ENCODE results near the gene SLC25A41. TPM values are rescaled to one million over a fixed set of nuclear protein-coding genes. Genes with fewer than 3 reads are reported as not detected.

The SLC25A41 gene
- total and polyA plus RNA-seq, 9 of the 15 experiments (the other 6 are each of a cell fraction or from before 2014, with no cell fraction given), result 0.08 to 4.2 (median 1.6) TPM

DNA sequence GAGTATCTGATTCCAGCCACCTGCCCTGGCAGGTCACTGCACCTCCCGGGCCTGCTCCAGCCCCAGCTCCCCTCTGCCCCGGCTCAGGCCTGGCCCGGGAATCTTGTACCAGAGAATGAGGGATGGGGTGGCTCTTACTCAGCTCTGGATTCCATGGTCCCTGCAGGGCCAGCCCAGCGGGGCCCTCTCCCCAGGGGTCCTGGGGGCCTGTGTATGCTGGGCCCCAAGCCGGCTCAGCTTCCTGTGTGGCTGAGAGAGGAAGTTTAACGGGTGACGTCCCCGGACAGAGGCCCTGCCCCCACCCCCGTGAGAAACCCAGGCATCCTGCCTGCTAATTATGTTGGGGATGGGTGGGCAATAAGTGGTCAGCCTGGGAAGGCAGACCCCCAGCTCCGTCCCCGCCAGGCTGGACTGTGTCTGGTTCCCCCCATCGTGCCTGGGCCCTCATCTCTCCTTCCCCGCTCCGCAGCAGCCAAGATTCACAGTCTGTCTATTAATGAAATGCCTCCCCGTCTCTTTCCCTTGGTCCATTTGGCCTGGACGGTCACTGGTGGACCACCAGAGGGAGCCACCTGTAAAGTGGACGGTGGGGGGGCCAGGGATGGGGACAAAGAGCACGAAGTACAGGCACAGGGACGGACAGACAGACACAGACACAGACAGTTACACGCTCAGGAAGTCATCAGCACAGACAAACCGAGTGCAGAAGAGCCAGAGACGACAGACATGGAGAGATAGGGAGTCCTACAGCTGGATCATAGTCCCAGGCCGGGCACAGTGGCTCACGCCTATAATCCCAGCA, 48.2 kb upstream of the SLC25A41 start, which contains the start of gene DENND1C (continued):
- TF ChIP-seq BRD9 (IDR thresholded peaks at IDR 0.05; ENCODE audit: low read depth, partially characterized antibody) (no peak), SIRT6 (IDR thresholded peaks at IDR 0.05; ENCODE audit: low read depth, low read length) (no peak), ZC3H11A (IDR thresholded peaks at IDR 0.05; ENCODE audit: low read depth, low read length) (no peak), ELF1 (tag; IDR thresholded peaks at IDR 0.05) (no peak), ZNF24 (IDR thresholded peaks at IDR 0.05) (no peak), RCOR1 (IDR thresholded peaks at IDR 0.05; ENCODE audit: borderline replicate concordance in 1 of 2, low read depth in 2 of 2, low read length in 2 of 2) (peak in 1 of 2 experiments; percentile 59; a peak in 1 of 4 replicates), ZNF175 (CRISPR knock-in tag; IDR thresholded peaks at IDR 0.05; ENCODE audit: low read depth) (no peak), RHOXF2B (CRISPR knock-in tag; conservative IDR thresholded peaks at IDR 0.05) (no peak), MAZ (CRISPR knock-in tag; conservative IDR thresholded peaks at IDR 0.05 in 1 of 2, IDR thresholded peaks at IDR 0.05 in 1 of 2) (peak; percentile 50 to 91; a peak in 2 of 4 replicates), L3MBTL2 (IDR thresholded peaks at IDR 0.05) (peak; percentile 55; the same call in 1 of the 2 replicates), MXI1 (IDR thresholded peaks at IDR 0.05; ENCODE audit: low read depth, low read length) (no peak), CSDE1 (IDR thresholded peaks at IDR 0.05) (no peak)
- TF ChIP-seq, protein P1, sequence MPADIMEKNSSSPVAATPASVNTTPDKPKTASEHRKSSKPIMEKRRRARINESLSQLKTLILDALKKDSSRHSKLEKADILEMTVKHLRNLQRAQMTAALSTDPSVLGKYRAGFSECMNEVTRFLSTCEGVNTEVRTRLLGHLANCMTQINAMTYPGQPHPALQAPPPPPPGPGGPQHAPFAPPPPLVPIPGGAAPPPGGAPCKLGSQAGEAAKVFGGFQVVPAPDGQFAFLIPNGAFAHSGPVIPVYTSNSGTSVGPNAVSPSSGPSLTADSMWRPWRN (IDR thresholded peaks at IDR 0.05; ENCODE audit: low read depth), result no peak
- TF ChIP-seq, protein P2, sequence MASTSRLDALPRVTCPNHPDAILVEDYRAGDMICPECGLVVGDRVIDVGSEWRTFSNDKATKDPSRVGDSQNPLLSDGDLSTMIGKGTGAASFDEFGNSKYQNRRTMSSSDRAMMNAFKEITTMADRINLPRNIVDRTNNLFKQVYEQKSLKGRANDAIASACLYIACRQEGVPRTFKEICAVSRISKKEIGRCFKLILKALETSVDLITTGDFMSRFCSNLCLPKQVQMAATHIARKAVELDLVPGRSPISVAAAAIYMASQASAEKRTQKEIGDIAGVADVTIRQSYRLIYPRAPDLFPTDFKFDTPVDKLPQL (IDR thresholded peaks at IDR 0.05; ENCODE audit: extremely low read depth, insufficient read length), result no peak
- TF ChIP-seq, protein P3, sequence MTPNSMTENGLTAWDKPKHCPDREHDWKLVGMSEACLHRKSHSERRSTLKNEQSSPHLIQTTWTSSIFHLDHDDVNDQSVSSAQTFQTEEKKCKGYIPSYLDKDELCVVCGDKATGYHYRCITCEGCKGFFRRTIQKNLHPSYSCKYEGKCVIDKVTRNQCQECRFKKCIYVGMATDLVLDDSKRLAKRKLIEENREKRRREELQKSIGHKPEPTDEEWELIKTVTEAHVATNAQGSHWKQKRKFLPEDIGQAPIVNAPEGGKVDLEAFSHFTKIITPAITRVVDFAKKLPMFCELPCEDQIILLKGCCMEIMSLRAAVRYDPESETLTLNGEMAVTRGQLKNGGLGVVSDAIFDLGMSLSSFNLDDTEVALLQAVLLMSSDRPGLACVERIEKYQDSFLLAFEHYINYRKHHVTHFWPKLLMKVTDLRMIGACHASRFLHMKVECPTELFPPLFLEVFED (CRISPR knock-in tag; conservative IDR thresholded peaks at IDR 0.05), result no peak
- TF ChIP-seq, protein P4, sequence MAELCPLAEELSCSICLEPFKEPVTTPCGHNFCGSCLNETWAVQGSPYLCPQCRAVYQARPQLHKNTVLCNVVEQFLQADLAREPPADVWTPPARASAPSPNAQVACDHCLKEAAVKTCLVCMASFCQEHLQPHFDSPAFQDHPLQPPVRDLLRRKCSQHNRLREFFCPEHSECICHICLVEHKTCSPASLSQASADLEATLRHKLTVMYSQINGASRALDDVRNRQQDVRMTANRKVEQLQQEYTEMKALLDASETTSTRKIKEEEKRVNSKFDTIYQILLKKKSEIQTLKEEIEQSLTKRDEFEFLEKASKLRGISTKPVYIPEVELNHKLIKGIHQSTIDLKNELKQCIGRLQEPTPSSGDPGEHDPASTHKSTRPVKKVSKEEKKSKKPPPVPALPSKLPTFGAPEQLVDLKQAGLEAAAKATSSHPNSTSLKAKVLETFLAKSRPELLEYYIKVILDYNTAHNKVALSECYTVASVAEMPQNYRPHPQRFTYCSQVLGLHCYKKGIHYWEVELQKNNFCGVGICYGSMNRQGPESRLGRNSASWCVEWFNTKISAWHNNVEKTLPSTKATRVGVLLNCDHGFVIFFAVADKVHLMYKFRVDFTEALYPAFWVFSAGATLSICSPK (IDR thresholded peaks at IDR 0.05; ENCODE audit: borderline replicate concordance), result no peak
- TF ChIP-seq, protein P5, sequence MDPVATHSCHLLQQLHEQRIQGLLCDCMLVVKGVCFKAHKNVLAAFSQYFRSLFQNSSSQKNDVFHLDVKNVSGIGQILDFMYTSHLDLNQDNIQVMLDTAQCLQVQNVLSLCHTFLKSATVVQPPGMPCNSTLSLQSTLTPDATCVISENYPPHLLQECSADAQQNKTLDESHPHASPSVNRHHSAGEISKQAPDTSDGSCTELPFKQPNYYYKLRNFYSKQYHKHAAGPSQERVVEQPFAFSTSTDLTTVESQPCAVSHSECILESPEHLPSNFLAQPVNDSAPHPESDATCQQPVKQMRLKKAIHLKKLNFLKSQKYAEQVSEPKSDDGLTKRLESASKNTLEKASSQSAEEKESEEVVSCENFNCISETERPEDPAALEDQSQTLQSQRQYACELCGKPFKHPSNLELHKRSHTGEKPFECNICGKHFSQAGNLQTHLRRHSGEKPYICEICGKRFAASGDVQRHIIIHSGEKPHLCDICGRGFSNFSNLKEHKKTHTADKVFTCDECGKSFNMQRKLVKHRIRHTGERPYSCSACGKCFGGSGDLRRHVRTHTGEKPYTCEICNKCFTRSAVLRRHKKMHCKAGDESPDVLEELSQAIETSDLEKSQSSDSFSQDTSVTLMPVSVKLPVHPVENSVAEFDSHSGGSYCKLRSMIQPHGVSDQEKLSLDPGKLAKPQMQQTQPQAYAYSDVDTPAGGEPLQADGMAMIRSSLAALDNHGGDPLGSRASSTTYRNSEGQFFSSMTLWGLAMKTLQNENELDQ (CRISPR knock-in tag; IDR thresholded peaks at IDR 0.05; ENCODE audit: borderline replicate concordance), result 0 out of 2 replicates have a peak, but pooled peaks have one; percentile 17
- TF ChIP-seq, protein P6, sequence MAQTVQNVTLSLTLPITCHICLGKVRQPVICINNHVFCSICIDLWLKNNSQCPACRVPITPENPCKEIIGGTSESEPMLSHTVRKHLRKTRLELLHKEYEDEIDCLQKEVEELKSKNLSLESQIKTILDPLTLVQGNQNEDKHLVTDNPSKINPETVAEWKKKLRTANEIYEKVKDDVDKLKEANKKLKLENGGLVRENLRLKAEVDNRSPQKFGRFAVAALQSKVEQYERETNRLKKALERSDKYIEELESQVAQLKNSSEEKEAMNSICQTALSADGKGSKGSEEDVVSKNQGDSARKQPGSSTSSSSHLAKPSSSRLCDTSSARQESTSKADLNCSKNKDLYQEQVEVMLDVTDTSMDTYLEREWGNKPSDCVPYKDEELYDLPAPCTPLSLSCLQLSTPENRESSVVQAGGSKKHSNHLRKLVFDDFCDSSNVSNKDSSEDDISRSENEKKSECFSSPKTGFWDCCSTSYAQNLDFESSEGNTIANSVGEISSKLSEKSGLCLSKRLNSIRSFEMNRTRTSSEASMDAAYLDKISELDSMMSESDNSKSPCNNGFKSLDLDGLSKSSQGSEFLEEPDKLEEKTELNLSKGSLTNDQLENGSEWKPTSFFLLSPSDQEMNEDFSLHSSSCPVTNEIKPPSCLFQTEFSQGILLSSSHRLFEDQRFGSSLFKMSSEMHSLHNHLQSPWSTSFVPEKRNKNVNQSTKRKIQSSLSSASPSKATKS (CRISPR knock-in tag; IDR thresholded peaks at IDR 0.05), result no peak
